Fibroblast of villous mesenchyme (primary cell): ENCODE measurements around the gene MPHOSPH10. TPM values are rescaled to one million over a fixed set of nuclear protein-coding genes. Genes with fewer than 3 reads are reported as not detected.
"Not testable (repeated sequence)": the region's sequence is repeated elsewhere in the genome, so short reads cannot be mapped to it uniquely, and the experiment has no call there.

Experiments
- DNase-seq: peaks from one replicate; pipeline ENCODE4 v3.0.0-alpha.2; 2010; ENCODE audit warnings: low read depth
- H3K4me3 ChIP-seq: 2 replicates; pipeline ENCODE4 v1.5.1; 2011; ENCODE audit warnings: low read depth, mild to moderate bottlenecking, low read length
- total RNA-seq: library from RNA; depleted of rRNA; stranded (reverse); fragments of >200 nt; gene quantifications from 2 replicates; pipeline ENCODE4 v1.2.3, GENCODE V29; 2012
- TF ChIP-seq, protein P1 (sequence below): IDR thresholded peaks from 2 replicates; pipeline ENCODE4 v1.5.1; 2012; ENCODE audit warnings: low read depth, mild to moderate bottlenecking, low read length; ENCODE audit not compliant: insufficient read depth

Gene MPHOSPH10
- total RNA-seq, 1 donor: 18.1 TPM

DNA sequence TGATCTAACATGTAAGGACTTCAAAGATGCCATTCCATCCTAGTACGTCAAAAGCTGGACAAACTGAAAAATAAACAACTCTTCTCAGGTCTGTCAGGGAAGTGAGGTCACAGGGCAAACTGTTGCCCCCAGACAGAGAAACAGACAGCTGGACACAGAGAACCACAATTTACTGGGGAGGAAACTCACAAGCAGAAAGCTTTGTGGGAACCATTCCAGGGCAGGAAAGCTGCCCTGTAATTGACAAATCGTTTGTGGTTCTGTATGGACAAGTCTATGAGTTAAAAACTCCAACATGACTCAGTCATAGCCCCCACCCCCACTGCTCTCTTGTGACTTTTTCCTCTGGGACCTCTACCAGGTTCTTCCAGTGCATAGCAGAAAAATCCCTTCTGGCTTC lies 28.8 kb upstream of the MPHOSPH10 start:
- DNase-seq: peak; percentile 56
- no peak overlapping the region for H3K4me3 ChIP-seq
- TF ChIP-seq, protein P1, sequence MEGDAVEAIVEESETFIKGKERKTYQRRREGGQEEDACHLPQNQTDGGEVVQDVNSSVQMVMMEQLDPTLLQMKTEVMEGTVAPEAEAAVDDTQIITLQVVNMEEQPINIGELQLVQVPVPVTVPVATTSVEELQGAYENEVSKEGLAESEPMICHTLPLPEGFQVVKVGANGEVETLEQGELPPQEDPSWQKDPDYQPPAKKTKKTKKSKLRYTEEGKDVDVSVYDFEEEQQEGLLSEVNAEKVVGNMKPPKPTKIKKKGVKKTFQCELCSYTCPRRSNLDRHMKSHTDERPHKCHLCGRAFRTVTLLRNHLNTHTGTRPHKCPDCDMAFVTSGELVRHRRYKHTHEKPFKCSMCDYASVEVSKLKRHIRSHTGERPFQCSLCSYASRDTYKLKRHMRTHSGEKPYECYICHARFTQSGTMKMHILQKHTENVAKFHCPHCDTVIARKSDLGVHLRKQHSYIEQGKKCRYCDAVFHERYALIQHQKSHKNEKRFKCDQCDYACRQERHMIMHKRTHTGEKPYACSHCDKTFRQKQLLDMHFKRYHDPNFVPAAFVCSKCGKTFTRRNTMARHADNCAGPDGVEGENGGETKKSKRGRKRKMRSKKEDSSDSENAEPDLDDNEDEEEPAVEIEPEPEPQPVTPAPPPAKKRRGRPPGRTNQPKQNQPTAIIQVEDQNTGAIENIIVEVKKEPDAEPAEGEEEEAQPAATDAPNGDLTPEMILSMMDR: no peak

DNA sequence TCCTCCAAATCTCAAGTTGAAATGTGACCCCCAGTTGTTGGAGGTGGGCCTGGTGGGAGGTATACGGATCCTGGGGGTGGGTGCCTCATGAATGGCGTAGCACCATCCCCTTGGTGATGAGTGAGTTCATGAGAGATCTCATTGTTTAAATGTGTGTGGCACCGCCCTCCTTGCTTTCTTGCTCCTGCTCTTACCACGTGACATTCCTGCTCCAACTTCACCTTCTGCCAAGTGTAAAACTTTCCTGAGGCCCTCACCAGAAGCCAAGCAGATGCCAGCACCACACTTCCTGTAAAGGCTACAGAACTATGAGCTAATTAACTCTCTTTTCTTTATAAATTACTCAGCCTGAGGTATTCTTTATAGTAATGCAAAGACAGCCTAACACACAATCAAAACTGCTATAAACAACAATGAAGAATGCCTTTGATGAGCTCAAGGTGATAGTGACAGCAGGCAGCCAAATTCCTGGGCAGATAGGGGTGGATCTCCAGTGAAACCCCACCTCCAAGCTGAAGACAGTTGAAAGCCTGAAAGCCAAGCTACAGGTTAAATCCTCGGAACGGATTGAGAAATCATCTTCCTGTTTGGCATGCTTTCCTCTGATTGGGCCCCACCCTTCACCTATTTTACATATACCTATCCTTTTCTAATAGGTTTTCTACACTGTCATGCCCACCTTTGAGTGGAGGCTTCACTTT lies 27.3 kb upstream of the MPHOSPH10 start:
- no peak overlapping the region for H3K4me3 ChIP-seq
- TF ChIP-seq, protein P1: no peak
- no peak for DNase-seq

DNA sequence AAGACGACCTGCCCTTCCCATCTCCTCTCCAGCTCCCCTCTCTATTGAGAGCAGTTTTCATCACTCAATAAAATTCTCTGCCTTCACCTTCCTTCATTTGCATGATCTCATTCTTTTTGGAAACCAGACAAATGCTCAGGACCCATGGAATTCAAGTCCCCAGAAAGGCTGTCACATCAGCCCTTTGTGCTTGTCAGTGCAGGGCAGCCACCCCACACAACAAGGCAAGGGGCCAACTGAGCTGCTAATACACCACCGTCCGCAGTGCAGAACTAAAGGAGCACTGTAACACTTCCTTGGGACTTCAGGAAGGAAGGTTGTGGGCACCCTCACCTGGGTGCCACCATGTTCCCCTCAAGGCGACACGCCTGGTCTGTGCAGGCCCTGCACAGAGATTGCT lies 26.6 kb upstream of the MPHOSPH10 start:
- H3K4me3 ChIP-seq: no peak overlapping the region
- TF ChIP-seq, protein P1: no peak
- DNase-seq: no peak

DNA sequence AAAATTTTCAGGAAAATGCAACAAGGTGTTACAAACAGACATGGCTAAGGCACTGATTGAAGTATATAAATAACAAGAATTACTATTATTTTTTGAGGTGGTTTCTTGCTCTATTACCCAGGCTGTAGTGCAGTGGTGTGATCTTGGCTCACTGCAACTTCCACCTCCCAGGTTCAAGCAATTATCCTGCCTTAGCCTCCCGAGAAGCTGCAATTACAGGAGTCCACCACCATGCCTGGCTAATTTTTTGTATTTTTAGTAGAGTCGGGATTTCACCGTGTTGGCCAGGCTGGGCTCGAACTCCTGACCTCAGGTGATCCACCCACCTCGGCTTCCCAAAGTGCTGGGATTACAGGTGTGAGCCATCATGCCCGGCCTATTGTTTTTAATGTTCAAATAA lies 24.0 kb upstream of the MPHOSPH10 start:
- H3K4me3 ChIP-seq, DNase-seq: not testable (repeated sequence)

DNA sequence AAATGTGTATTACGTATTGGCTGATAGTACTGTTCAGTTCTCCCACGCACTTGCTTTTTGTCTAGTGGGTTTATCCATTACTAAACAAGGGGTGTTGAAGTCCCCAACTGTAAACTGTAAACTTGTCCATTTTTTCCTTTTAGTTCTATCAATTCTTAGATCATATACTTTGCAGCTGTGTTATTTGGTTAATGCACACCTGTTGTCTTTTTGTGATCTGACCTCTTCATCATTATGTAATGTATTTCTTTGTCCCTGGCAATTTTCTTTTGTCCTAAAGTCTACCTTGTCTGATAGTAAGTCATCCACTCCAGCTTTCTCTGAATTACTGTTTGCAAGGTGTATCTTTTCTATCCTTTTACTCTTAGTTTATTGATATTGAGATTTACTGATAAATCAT lies 22.3 kb upstream of the MPHOSPH10 start:
- TF ChIP-seq, protein P1: no peak
- H3K4me3 ChIP-seq: no peak overlapping the region
- DNase-seq: no peak

DNA sequence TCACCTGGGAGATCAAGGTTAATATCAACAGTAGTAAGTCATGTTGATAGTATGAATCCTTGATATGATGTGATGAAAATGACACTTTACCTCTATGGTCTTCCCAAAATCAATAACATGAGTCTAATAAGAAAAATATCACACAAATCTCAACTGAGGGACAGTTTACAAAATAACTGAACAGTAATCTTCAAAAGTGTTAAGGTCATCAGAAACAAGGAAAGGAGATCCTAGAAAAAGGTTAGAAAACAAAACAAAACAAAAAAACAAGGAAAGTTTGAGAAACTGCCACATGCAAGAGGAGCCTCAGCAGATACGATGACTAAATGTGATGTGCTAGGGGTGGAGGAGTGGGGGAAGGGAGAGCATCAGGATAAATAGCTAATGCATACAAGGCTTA lies 16.6 kb upstream of the MPHOSPH10 start:
- no peak for DNase-seq
- H3K4me3 ChIP-seq: no peak overlapping the region
- TF ChIP-seq, protein P1: no peak

DNA sequence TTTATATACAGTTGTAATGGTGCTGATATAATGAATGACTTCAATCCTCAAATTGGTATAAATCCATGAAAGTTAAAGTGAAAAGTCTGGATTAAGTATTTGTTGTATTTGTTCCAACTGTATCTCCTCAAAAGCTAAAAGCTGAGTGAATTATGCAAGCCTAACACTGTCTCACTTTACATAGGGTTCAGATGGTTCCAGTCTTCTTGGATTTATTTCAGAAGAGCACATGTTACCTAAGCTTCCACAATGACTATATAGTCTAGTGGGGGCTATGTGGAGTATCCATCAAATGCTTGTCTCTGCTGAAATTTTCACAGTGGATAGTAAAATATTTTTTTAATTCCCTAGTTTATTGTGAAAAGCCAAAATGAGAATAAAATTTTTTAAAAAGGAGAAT lies 13.4 kb upstream of the MPHOSPH10 start:
- no peak for DNase-seq
- TF ChIP-seq, protein P1: no peak
- no peak overlapping the region for H3K4me3 ChIP-seq
